GM18526 (cell line): ENCODE data around the gene RECQL.

Source experiments
- POLR2A ChIP-seq: IDR thresholded peaks from 3 replicates; pipeline ENCODE4 v1.6.1; 2011; ENCODE audit not compliant: insufficient read length; ENCODE audit errors: extremely low read depth

RECQL gene

GRCh38 chr12:21456291-21456780, 45.1 kb downstream of the RECQL start:
- no peak for TF ChIP-seq POLR2A

GRCh38 chr12:21453312-21453852, 48.1 kb downstream of the RECQL start:
- no peak for TF ChIP-seq POLR2A

- TF ChIP-seq POLR2A: no peak
These were observed 49.9 kb downstream of the RECQL start for GRCh38 chr12:21451529-21451928.

DNA sequence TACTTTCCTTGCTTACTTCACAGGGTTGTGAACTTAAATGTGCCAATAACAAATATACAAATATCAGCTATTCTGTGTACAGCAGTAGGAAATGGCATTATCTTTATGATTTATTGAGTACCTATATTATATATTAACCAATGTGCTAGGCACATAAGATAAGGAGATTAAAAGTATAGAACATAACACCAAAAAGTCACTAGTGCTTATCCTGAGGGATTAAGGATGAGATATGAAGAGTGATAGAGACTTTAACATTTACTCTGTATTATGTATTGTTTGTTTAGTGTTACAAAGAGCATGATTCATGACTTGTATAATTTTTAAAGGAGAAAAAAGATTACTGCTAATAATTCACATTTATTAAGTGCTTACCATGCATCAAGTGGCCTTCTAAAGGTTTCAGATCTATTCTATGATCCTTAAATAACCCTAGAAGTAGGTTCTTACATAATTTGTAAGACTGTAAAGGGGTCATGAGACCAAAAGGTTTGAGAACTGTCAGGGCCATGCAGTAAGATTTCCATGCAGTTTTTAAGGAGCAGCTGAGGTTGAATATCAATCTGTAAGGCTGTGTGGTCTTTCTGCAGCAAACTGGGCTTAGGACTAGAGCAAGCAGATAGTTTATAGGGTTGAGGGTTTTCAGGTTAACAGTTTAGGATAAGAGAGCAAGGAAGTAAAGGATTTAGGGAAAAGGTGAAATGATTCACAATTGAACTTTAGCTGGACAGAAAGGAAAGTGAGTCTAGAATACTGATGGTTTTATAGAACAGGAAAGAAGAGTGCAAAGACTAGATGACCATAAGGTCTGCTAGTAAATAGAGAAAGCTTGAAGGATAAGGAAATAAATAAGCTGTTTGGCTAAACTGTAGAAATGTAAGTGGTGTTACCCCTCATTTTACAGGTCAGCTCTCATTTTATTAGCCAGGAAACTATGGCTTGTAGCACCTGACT, 57.0 kb downstream of the RECQL start:
- TF ChIP-seq POLR2A: no peak

DNA sequence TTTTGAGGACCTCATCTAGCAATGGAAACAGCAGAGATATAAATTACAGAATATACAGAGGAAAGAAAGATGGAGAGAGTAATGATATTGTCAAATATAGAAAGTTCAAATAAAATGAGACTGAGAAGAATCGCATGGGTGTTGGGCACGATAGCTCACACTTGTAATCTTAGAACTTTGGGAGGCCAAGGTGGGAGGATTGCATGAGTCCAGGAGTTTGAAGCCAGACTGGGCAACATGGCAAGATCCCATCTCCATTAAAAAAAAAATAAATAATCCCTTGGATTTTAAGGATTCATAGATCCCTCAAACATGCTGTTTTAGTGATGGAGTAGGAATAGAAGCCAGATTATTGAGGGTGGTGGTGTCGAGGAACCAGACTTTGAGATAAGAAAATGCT, 62.1 kb downstream of the RECQL start:
- no peak for TF ChIP-seq POLR2A

DNA sequence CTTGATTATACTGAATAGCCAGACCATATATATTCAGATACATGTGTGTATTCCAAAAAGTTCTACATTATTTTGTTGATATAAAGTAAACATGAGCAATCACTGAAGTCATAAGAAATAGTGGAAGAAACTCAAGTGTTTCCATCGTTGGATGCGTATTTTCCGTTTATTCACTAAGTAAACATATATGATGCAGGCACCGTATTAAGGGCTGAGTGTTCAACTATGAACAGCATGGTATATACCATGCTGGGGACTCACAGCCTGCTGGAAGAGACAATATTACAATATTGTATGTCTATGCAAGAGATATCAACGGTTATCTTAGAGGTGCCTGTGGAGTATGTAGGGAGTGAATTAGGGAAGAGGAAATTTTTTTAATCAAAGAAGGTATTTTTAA, 62.8 kb downstream of the RECQL start:
- no peak for TF ChIP-seq POLR2A

GRCh38 chr12:21434699-21435098, 66.7 kb downstream of the RECQL start:
- no peak for TF ChIP-seq POLR2A

DNA sequence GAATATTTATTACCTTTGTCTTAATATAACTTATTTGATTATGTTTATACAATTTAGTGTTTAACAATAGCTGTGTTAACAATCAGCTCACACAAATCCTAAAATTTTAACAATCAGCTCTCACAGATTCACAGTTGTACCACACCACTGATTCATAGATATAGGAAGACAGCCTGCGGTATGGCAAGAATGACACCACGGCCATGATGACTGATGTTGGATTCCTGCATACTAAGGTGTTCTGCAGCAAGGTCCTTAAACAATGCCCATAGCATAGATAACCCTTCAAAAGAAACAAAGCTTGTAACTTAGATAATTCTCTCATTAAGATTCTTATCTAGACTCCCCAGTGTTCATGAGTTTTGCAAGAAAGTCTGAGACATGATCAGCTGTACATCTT, 67.9 kb downstream of the RECQL start:
- no peak for TF ChIP-seq POLR2A

- TF ChIP-seq POLR2A: no peak
These were observed 71.4 kb downstream of the RECQL start for GRCh38 chr12:21429994-21430393.

DNA sequence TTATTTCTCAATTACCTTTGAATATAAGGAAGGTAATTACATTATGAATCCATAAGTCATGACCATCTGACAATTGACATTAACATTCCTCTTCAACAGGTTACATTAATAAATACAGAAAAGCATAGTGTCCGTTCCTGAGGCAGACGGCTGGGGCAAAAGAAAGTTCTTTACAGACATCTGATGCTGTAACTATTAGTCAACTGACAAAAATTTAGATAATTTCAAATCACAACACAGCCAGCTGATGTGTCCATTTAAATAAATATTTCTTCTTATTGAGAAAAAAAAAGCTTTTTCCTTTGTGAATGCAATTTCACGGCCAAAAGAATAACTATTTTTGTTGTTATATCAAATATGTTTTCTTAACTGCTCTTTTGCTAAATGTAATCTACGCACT, 73.2 kb downstream of the RECQL start:
- TF ChIP-seq POLR2A: no peak
